IMR-90 (cell line): Measurements from ENCODE around the gene SFTA2. TPM values are rescaled to one million over a fixed set of nuclear protein-coding genes. Genes with fewer than 3 reads are reported as not detected.

Experiments used
- CEBPB ChIP-seq: IDR thresholded peaks from 2 replicates; pipeline ENCODE4 v1.6.1; 2012; ENCODE audit warnings: low read depth, low read length, improper control_type of control experiment
- MAFK ChIP-seq: IDR thresholded peaks from 2 replicates; pipeline ENCODE4 v1.6.1; 2012; ENCODE audit warnings: low read depth, low read length, improper control_type of control experiment
- MAZ ChIP-seq: IDR thresholded peaks from 2 replicates; pipeline ENCODE4 v1.6.1; 2012; ENCODE audit warnings: low read depth, mild to moderate bottlenecking, low read length, improper control_type of control experiment, moderate library complexity, borderline replicate concordance
- MXI1 ChIP-seq: IDR thresholded peaks from 2 replicates; pipeline ENCODE4 v1.6.1; 2012; ENCODE audit warnings: low read depth, mild to moderate bottlenecking, low read length, moderate library complexity, borderline replicate concordance
- RCOR1 ChIP-seq: IDR thresholded peaks from 2 replicates; pipeline ENCODE4 v1.6.1; 2012; ENCODE audit warnings: mild to moderate bottlenecking, low read length, improper control_type of control experiment; ENCODE audit not compliant: insufficient replicate concordance
- RFX5 ChIP-seq: IDR thresholded peaks from 2 replicates; pipeline ENCODE4 v1.8.0; 2012; ENCODE audit warnings: low read depth, mild to moderate bottlenecking, low read length, moderate library complexity
- SMC3 ChIP-seq: fragments of 150-350 bp; IDR thresholded peaks from 2 replicates; pipeline ENCODE4 v1.6.1; 2016; ENCODE audit warnings: low read depth, mild to moderate bottlenecking, antibody characterized with exemption, low read length, moderate library complexity
- polyA plus RNA-seq, 3 experiments: library from polyadenylated mRNA; depleted of rRNA; stranded (reverse); fragments of >200 nt; gene quantifications; 2 replicates each; pipeline ENCODE4 v1.2.3, GENCODE V29; 2012; ENCODE audit warnings: low replicate concordance in 1 of 3
- total RNA-seq: library from RNA; depleted of rRNA; stranded (reverse); fragments of >200 nt; gene quantifications from 2 replicates; pipeline ENCODE4 v1.2.3, GENCODE V29; 2012

The SFTA2 gene
- total and polyA plus RNA-seq, 2 of the 4 experiments (the other 2 are of a cell fraction), result not detected

DNA sequence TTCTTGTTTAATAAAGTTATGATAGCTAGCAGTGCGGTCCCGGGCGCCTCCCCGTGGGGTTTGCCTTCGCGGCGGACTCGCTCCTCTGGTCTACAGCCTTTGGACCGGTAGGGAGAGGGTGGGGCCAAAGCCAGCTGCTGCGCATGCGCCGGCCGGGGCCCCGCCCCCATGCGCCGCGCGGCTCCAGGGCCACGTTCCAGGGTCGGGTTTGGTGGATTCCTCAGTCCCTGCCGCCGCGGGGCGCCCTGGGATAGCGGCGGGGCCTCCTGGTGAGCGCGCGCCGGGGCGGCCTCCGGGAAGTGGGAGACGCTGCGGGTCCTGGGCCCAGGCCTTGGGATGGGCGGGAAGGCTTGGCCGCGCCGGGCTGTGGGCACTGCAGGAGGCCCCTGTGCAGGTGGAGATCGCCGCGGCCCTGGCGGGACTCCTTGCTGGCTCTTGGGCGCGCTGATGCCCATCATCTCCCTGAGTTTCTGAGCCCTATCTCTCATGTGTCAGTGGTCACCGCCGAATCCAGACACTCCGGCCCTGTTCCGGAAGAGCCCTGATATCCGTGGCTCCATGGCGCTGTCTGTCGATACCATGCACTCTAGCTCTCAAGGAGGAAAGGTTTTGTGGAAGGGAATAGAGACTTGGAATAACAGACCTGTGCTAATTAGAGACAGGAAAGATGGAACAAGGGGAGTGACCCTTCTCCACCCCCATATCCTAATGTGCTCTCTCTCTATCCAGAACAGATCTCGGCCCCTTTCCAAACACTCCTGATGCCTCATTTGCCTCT lies 17.7 kb downstream of the SFTA2 start, which contains the start of gene VARS2 (continued):
- TF ChIP-seq SMC3, result peak; percentile 45
- no peak for TF ChIP-seq RCOR1
- TF ChIP-seq CEBPB, result no peak
- TF ChIP-seq MXI1, result peak; percentile 70; the same call in 1 of the 2 replicates
- TF ChIP-seq RFX5, result no peak
- no peak for TF ChIP-seq MAFK
- peak; percentile 78; the same call in 1 of the 2 replicates for TF ChIP-seq MAZ
